ENCODE results near the gene NLRX1.
"Not testable (repeated sequence)": the region's sequence is repeated elsewhere in the genome, so short reads cannot be mapped to it uniquely, and the experiment has no call there.

The NLRX1 gene, protein sequence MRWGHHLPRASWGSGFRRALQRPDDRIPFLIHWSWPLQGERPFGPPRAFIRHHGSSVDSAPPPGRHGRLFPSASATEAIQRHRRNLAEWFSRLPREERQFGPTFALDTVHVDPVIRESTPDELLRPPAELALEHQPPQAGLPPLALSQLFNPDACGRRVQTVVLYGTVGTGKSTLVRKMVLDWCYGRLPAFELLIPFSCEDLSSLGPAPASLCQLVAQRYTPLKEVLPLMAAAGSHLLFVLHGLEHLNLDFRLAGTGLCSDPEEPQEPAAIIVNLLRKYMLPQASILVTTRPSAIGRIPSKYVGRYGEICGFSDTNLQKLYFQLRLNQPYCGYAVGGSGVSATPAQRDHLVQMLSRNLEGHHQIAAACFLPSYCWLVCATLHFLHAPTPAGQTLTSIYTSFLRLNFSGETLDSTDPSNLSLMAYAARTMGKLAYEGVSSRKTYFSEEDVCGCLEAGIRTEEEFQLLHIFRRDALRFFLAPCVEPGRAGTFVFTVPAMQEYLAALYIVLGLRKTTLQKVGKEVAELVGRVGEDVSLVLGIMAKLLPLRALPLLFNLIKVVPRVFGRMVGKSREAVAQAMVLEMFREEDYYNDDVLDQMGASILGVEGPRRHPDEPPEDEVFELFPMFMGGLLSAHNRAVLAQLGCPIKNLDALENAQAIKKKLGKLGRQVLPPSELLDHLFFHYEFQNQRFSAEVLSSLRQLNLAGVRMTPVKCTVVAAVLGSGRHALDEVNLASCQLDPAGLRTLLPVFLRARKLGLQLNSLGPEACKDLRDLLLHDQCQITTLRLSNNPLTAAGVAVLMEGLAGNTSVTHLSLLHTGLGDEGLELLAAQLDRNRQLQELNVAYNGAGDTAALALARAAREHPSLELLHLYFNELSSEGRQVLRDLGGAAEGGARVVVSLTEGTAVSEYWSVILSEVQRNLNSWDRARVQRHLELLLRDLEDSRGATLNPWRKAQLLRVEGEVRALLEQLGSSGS

DNA sequence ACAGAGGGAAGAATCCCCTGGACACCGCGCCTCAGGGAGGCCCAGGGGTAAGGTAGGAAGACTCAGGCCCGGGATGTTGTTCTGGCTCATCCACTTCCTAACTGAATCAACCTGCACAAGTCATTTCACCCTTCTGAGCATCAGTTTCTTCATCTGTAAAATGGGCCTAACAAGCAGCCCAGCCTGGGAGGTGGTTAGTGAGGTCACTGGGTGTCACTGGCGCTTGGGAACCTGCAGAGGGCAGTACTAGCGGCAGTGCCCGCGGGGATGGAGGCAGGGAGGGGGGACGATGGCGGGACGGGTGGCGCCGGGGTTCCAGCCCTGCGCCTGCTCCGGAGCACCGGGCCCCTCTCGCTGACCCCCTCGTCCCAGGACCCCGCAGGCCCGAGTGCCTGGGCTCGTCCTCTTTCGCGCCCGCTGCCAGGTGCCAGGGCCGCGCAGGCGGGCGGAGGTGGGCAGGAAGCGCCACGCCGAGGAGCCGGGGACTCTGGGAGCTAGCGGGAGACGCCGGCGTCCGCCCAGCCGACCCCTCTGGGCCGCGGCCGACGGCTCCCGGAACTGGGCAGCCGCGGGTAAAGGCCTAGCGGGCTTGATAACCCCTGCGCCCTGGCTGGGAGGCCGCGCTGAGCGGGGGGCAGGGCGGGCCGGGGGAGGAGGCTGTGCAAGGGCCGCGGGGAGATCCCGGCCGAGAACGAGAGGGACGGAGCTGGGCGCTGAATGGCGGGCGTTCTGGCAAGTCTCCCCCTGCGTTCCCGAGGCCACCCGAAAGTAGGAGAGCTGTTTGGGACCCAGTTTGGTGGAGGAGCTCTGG is at the start of gene NLRX1:
Gene NLRX1, plus strand, starts transcription at position 255 of the 811 bp plus-strand sequence. CDS start 2,679 bp downstream, outside the sequence.
- DNase-seq, result peak; percentile 65 to 68

DNA sequence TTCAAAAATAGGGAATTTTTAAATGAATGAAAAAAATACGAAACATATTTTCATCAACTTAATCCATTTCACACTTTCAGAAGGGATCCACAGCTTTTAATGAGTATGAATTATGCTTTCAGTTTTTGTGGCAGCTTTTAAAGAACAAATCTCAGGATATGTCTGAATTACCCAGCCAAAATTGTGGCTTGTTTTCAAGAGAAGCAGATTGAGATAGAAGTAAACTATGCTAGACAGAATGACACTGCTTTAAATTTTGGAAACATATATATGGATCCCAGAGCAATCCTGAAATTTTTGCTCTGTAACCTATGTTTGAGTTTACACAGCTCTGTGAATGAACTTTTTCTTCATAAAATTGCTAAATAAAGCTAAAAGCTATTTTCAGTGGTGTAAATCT is 49.6 kb upstream of the NLRX1 start:
- no peak for DNase-seq

DNA sequence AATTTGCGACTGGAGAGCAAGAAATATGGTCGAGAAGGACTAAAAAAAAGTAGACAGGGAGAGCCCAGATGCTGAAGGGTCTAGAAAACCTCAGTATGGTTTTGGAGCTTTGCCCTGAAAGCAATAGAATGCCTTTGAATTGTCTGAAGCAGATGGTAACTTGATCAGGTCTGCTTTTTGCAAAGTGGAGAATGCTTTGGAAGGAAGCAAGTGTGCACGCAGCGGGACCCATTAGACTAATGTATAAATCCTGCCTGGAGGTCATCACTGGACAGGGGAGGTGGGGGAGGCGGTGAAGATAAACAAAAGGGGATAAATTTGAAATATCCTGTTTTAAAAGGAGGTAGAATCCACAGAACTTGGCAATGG is 47.9 kb upstream of the NLRX1 start:
- DNase-seq, result peak in 1 of 2 donors; percentile 45

DNA sequence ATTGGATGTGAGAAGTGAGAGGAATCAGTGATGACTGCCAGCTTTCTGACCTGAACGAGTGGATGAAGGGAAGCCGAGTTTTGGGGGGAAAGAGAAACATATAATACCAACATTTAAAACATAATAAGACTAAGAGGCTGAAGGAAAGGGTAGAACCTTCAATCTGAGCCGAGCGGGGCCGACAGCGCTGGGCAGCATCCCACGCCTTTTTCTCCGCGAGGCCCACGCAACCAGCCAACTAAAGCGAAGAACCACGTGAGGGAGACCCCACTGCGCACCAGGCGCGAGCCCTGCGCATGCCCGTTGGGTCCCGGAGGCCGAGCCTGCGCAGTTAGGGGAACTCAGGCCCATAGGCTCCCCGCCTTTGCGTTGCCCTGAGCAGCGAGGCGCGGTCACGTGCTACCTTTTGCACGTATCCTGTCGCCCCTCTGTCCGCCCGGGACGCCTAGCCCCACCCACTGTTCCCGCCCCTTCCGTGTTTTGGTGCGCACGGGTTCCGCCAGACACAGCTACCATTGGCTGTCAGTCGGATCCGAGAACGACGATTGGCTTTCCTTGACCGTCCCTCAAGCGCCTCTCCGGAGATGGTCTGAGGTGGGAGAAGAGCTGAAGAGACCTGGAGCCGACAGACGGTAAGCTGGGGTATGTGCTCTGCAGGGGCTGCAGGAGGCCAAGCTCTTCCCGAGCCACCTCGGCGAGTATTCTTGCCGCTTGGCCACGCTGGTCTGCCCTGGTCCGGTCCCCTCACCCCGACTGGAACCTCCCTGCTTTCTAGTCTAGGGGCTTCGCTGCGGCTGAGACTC is 47.3 kb upstream of the NLRX1 start, which contains the start of gene HINFP:
Gene HINFP, plus strand, starts transcription at position 573 of the 803 bp plus-strand sequence. CDS start 5,365 bp downstream, outside the sequence.
- DNase-seq, result peak; percentile 99

DNA sequence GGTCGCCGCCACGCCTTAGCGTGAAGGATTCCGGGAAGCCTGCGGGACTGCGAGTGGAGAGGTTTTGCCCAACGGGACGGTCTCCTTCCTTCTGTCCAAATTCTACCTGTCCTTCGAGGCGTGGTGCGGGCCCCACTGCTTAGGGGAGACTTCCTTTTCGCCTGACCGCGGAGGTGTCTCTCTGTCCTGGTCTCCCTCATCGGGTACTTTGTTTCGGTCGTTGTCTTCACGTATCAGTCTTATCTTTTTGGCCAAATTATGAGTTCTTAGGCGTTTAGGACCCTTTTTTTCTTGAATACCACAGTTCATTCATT is 46.8 kb upstream of the NLRX1 start:
- no peak for DNase-seq

DNA sequence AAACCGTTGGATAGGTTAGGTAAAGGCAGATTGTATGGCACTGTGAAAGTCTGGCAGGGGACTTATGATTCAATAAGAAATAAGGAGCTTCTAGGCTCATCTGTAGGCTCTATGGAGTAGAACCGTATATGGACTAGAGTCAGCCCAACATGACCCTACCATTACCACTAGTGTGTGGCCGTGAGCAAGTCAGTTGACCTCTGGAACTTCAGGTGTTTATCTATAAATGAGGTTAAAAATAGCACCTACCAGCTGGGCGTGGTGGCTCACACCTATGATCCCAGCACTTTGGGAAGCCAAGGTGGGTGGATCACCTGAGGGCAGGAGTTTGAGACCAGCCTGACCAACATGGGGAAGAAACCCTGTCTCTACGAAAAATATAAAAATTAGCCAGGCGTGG is 42.7 kb upstream of the NLRX1 start:
- DNase-seq, result no peak

DNA sequence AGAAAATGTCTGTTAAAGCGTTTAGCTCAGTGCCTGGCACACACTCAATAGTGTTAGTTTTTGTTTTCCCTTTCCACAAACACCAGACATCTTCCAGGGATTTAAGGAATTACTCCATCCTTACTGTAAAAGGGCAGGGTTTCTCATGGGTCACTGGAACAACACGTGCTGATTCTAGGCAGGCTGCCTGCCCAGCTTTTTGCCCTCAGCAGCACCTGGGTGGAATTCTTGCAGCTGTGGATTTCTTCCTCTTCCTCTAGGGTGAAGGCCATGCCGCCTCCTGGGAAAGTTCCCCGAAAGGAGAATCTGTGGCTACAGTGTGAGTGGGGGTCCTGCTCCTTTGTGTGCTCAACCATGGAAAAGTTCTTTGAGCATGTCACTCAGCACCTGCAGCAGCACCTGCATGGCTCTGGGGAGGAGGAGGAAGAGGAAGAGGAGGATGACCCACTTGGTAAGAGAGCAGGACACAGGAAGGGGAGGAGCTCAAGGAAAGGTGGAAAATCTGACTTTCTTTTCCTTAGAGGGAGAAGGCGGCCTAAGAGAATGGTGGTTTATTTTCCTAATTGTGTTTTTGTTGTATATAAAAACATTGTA is 41.8 kb upstream of the NLRX1 start:
- no peak for DNase-seq

DNA sequence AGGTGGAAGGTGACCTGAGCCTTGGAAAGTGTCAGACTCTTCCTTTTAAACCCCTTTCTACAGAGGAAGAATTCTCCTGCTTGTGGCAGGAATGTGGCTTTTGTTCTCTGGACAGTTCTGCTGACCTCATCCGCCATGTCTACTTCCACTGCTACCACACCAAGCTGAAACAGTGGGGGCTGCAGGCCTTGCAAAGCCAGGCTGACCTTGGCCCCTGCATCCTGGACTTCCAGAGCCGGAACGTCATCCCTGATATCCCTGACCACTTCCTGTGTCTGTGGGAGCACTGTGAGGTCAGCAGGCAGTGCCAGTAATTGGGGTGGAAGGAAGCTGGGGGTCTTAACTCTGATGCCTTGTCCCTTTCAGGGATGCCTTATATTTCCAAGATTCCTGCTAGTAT is 37.9 kb upstream of the NLRX1 start:
- no peak for DNase-seq

DNA sequence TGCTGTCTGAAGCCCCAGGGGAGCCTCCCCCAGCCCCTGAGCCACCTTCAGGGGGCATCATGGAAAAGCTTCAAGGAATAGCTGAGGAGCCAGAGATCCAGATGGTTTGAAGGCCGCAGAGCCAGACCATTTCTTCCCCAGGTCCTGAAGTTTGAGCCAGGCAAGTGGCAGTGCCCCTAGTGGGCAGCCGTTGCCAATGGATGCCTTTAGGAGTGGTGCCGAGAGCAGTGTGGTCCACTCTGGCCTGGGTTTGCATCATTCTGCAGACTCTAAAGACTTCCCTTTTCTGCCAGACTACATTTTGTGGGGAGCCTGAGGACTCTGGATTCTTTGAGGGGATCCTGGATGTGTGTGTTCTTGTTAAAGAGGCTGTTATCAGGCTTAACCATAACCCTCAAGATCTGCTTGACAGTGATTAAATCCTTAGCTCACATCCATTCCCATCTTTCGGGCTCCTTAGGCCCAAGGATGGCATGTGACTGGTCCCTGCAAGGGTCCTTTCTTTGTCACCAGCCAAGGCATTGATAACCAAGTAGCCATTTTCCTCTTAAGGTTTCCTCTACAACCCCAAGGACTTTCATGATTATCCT is 34.0 kb upstream of the NLRX1 start:
- no peak for DNase-seq

DNA sequence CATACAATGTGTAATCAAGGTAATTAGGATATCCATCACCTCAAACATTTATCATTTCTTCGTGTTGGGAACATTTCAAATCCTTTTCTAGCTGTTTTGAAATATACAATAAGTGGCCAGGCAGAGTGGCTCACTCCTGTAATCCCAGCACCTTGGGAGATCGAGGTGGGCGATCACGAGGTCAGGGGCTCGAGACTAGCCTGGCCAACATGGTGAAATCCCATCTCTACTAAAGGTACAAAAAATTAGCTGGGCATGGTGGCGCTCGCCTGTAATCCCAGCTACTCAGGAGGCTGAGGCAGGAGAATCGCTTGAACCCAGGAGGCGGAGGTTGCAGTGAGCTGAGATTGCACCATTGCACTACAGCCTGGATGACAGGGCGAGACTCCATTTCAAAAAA is 29.2 kb upstream of the NLRX1 start:
- not testable (repeated sequence) for DNase-seq

DNA sequence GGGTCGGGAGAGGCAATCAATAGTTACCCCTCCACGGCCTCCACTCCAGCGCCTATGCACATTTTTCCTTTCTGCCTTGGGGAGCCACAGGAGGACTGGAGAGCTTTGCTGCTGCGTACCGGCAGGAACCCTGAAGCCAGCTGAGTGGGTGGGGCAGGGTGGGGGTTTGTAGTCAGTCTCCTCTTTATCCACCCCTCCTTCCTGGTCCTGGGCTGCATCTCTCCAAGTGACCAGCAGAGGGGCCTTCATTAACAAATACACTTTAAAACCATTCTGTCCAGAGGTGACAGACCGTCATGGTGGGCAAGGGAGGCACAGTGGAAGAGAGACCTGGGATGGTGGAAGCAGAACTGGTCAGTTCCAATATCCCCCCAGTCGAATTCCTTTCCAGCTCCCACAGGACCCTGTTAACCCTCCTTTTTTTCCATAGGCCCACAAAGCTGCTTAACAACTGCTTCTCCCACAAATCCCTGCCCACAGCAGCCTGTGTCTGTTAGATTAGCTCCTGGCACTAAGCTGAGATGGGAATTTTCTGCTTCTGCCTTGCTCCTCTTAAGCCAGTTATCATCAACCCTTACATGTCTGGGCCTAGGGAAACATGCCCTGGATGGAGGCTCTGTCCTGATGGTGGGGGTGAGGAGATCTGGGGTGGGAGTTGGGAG is 23.6 kb upstream of the NLRX1 start:
- peak in 1 of 2 donors; percentile 8 for DNase-seq

DNA sequence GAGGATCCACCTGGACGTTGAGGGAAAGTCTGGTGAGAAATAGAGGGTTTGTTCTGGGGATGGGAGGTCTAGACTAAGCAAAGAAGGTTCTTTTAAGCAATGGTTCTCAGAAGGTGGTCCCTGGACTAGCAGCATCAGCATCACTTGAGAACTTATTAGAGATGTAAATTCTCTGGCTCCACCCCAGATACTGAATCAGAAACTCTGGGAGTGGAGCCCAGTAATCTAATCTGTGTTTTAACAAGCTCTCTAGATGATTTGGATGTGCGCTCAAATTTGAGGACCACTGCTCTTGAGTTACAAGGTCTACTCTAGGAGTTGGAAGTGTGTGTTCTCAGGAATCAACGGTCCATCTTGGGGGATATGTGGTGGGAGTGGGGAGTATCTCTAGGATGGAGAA is 23.0 kb upstream of the NLRX1 start:
- no peak for DNase-seq

DNA sequence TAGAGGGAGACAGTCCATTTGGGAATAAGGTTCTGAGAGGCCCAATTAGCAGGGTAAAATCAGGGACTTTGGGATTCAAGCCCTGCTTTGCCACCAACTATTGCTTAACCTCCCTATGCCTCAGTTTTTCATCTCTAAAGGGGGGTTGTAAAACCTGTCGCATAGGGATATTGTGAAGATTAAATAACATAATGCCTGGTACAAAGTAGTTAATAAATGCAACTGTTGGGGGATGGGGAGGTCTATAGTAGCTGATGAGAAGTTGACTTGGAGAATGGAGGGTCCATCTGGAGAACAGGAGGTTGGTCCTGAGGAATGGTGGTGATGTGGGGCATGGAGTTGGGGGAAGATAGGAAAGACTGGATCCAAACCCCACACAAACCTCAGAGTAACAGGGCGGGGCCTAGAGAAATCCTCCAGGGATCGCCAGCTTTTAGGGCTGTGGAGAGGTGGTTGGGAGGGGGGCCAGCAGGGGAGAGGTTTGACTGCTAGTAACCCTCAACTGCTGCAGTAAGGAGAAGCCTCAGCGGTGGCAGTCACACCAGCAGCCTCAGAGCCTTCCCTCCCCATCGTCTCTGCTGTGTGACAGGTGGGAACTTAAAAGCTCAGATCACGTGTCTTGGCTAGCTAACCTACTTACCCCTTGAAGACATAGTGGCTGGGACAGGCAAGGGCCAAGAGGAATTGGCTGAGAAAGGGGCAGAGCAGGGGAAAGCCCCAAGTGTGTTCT is 20.8 kb upstream of the NLRX1 start:
- no peak for DNase-seq

DNA sequence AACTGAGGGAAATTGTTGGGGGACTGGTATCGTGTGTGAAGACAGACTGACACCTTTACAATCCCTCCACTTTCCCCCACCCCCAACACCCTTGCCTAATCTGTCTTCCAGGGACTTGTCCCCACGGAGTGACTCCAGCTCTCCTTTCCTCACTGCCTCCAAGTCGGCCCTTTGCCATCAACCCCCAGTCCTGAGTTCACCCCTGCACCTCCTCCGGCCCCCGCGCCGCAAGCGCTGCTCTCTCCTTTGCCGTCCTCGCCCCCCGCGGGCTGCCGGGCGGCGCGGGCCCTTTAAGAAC is 19.9 kb upstream of the NLRX1 start:
- no peak for DNase-seq

DNA sequence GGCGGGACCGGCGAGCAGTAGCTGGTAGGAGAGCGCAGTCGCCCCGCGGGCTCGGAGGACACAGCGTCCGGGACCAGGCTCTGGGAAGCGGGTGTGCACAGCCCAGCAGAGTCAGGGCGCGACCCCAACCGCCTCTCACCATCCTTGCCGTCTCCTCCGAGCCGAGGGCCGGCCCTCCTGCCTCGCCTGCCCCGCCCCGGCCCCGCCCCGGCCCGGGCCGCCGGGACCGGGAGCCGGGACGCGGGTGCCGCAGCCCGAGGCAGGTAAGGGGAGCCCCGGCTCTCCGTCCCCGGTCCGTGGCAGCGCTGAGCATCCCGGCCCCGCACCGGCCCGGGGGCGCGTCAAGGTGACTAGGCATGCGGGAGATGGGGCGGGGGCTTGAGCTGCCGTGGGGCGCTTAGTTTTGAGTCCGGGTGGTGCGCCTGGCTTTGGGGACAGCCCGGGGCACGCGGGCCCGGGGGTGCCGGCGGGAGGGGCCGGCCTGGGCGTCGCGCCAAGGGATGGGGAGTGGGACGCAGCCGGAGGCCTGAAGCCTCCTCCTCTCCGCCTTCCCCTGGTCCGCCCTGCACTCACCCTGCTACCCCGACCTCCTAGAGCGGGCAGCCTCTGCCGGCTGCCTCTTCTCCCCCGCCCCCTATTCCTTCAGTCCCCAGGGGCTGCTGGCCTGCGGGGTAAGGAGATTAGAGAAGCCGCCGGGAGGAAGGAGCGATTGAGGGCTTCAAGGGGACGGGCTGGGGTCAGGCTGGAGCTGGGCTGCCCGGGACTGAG is 19.3 kb upstream of the NLRX1 start, which contains the start of gene ABCG4:
Gene ABCG4, plus strand, starts transcription at position 35 of the 768 bp plus-strand sequence. CDS start 914 bp downstream, outside the sequence.
- DNase-seq, result no peak

DNA sequence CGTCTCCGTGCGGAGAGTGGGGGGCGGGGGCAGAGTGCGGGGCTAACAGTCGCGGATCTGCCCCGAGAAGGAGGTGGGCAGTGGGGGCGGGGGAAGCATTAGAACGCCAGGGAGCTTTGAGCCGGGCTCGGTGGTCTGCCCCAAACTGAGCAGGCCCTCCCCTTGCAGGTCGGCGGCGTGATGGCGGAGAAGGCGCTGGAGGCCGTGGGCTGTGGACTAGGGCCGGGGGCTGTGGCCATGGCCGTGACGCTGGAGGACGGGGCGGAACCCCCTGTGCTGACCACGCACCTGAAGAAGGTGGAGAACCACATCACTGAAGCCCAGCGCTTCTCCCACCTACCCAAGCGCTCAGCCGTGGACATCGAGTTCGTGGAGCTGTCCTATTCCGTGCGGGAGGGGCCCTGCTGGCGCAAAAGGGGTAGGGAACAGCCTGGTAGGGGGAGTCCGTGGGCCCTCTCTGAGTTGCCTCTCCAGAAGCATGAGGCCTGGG is 18.7 kb upstream of the NLRX1 start:
- DNase-seq, result no peak

DNA sequence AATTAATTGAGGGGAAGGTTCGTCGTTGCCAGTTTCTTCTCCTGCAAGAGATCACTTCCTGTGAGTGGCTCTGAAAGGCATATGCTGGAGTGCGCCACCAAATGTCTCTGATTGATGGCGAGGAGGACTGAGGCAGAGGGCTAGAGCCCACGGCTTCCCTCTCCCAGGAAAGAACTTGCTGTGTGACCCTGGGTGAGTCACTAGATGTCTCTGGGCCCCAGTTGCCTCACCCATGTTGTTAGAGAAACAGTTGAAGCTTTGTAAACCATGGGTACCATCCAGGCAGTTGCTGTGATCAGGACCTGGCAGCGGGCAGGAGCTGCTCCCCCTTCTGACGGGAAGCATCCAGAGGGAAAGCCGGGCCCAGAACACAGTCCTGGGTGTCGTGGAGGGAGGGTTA is 16.5 kb upstream of the NLRX1 start:
- DNase-seq, result no peak

DNA sequence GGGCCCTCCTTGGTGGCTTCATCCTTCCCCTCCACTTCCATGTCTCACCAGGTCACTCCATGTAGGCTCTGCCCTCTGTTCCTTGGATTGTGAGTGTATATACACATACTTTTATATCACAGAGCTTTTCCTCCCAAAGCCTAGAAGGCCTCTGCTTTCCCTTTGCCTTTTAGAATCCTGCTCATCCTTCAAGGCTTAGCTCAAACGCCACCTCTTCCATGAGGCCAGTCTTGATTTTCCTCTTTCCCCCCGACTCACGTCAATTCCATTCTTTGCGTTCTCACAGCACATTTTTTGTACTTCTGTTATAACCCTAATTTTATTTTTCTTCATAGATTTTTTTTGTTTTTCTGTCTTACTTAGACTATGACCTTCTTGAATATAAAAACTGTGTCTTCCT is 15.9 kb upstream of the NLRX1 start:
- DNase-seq, result no peak

Data from hippocampal formation (tissue), 2 donors.